Activated naive CD4-positive, alpha-beta T cell treated with Interleukin-2 at 50 U/mL for 16 hours (primary cell): ENCODE measurements around the gene RARA.

Experiments
- DNase-seq: peaks from one replicate; pipeline ENCODE4 v3.0.0-alpha.2; 2020

Gene RARA

DNA sequence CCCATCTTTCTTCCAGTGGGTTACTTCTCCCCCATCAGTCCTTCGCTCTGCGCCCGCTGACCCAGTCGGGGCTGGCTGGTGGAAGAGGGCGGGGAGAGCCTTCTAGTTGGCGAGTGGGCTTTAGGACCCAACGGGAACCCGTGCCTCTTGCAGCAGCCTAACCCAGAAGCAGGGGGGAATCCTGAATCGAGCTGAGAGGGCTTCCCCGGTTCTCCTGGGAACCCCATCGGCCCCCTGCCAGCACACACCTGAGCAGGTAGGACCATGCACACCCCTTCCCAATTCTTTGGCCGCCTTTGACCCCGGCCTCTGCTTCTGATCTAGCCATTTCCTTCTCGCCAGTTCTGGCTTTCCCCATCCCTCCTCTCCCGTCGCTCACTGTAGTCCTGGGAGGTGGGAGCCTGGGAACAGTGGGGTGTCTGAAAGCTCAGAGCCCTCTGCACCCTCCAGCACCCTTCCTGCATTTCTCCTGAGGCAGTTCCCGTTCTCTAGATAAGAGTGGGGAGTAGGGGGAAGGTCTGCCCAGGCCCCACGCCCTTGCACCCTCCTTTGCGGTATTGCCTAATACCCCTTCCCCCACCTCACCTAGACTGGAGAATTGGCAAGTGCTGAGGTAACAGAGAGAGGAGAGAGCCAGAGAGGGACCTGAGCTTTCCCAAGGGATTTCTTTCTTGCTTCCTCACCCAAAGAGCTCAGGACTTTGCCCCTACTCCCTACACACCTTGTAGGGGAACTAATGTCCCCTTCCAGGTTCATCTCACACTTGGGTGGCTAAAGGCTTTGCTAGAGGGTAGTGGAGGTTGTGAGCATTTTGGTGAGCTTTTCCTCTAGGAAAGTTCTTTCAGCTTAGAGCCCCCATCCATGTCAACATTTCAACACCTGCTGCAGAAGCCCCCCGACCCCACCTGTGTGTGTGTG is at the start of gene RARA:
Gene RARA, plus strand, starts transcription at position 150 of the 918 bp plus-strand sequence. CDS start 22,039 bp downstream, outside the sequence.
- no peak for DNase-seq

DNA sequence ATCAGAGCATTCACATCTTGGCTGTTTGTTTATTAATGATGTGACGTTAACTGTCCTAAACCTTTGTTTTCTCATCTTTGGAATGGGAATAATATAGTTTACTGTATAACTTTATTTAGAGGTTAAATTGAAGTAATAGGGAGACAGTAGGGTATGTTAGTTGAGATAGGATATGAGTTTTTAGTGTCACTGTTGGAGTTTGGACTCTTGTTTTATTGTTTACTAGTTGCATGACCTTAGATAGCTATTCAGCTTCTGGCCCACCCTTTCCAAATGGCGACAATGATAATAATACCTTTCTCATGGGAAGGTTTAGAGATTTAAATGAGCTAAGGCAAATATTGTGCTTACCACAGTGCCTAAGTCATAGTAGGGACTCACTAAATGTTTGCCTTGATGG is 49.5 kb upstream of the RARA start:
- DNase-seq: no peak

DNA sequence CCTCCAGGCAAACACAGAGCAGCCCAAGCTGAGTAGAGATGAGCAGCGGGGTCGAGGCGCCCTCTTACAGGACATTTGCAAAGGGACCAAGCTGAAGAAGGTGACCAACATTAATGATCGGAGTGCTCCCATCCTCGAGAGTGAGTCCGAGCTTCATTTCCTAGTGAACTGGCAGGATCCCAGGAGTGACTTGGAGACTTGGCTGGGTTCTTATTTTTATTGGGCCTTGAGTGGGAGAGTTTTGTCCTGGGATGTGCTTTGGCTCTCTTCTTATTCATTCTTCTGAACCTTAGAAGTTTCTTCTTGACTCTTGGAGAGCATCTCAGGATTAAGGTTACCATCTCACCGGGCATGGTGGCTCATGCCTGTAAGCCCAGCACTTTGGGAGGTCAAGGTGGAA is 48.5 kb upstream of the RARA start:
- DNase-seq: no peak

DNA sequence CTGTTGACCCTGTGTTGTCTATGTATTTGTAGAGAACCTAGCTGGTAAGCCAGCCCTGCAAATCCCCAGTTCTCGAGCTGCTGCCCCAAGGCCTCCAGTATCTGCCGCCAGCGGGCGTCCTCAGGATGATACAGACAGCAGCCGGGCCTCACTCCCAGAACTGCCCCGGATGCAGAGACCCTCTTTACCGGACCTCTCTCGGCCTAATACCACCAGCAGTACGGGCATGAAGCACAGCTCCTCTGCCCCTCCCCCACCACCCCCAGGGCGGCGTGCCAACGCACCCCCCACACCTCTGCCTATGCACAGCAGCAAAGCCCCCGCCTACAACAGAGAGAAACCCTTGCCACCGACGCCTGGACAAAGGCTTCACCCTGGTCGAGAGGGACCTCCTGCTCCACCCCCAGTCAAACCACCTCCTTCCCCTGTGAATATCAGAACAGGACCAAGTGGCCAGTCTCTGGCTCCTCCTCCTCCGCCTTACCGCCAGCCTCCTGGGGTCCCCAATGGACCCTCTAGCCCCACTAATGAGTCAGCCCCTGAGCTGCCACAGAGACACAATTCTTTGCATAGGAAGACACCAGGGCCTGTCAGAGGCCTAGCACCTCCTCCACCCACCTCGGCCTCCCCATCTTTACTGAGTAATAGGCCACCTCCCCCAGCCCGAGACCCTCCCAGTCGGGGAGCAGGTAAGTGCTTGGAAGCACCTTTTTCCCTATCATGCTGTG is 44.4 kb upstream of the RARA start:
- no peak for DNase-seq

DNA sequence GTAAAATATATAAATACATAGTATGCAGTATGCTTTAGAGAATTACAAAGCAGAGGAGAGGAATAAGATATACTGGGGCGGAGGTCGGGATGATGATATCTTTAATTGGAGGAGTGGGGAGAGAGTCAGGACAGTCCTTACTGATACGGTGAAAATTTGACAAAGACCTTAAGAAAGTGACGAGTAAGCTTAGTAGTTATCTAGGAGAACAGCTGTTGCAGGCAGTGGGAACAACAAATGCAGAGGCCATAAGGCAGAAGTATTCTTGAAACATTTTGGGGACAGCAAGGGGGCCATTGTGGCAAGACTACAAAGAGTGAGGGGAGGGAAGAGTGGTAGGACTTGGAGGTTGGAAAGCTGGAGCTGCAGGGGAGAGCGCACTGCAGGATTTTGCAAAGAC is 43.6 kb upstream of the RARA start:
- no peak for DNase-seq

DNA sequence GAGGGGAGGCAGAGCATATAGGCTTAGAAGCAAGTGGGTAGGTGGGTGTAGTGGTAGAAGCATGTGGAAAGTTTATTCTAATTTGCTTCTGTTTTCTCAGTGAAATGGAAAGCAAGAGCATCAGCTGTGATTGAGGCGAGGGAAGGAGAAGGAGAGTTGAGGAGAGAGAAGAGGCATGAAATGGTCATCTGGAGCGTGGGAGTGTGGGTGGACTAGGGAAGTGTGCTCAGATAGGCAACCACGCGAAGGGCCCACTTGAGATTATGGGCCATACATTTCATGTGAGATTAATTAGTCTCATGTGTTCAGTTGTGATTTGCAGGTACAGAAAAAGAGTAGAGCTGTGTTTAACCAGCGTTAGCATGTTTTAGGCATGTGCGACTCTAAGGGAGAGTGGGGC is 42.1 kb upstream of the RARA start:
- DNase-seq: no peak

DNA sequence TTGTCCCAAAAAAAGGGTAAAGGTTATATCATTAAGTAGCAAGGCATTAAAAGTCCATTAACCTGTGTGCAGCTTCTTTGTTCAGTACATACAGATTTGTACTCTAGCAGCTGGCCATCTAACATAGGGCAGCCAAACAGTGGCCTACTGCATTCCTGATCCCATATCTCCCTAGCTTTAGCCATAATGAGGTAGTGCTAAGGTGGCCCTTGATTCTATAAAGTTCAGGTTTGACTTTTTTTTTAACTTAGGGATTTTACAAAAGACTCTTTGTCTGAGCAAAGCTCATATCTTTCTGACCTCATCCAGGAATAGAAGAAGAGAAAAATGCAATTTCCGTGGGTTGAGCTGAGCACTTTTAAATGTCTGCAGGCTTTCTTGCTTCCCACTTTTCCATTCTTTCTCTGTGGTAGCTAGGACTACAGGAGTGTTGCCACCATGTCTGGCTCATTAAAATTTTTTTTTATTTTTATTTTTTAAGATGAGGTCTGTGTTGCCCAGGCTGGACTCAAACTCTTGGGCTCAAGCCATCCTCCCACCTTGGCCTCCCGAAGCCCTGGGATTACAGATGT is 40.8 kb upstream of the RARA start:
- no peak for DNase-seq

DNA sequence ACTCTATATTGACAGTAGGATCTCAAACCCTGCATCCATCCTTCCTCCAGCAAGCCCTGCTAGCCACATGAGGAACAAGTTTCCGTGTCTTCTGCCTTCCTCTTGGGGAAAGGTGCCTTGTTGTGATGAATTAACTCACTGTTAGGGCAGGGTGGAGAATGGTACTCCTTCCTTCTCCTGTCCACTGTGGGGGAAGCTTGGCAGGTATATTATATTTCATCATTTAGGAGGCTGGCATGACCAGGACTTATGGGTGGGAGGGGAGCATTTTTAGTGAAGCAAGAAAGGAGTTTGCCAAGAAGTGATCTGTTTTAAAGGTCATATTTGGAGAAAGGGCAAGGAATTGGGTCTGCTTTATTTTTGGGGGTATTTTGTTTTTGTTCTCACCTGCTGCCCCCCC is 30.6 kb upstream of the RARA start:
- no peak for DNase-seq

DNA sequence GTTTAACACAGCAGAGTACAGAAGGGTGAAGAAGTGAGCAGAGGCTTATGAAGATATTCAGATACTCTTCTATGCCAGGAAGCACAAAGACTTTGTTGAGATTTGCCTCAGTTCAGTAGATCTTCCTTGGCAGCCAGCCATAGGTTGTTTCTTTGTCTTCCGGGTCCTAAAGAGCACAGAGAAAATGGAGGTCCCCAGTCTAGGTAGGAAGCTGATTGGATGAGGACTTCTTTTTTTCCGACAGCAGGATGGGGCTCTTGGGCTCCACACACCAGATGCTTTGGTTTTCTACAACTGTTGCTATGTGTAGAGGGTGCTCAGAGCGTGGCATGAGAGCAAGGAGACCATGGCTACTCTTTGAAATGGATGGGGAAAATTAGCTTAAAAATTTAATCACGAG is 29.6 kb upstream of the RARA start:
- no peak for DNase-seq

DNA sequence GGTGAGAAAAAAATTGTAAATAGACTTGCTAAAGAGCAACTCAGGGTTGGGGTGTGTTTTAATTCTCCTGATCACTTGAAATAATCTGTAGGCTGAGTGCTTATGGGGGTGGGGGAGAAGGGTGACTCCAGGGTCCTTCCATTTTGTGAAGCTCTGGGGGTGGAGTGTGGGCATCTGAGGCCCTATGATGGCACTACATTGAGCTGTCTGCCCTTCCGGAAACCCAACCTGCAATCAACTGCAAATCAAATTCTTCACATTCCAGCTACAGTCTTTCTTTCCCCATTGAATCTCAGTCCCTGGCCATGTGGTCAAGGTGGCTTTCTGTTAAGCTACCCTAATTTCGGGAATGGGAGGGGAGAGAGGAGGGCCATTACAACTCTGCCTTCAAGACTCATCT is 27.3 kb upstream of the RARA start:
- no peak for DNase-seq

DNA sequence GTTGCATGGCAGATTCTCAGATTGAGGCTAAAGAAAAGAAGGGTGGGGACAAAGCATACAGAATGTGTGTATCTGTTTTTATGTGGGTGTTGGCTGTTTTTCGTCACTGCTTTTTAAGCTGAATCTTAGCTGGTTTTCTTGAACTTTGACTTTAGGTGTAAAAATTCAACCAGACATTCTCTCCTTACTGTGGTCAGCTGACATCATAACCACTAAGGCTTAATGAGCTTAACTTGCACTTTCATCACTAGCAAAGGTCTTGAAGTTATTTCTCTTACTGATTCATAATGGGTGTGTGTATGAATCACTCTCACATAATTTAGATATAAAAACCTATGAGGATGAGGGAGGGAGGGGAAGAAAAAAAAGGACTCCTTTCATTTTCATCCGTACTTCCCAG is 25.3 kb upstream of the RARA start:
- DNase-seq: no peak

DNA sequence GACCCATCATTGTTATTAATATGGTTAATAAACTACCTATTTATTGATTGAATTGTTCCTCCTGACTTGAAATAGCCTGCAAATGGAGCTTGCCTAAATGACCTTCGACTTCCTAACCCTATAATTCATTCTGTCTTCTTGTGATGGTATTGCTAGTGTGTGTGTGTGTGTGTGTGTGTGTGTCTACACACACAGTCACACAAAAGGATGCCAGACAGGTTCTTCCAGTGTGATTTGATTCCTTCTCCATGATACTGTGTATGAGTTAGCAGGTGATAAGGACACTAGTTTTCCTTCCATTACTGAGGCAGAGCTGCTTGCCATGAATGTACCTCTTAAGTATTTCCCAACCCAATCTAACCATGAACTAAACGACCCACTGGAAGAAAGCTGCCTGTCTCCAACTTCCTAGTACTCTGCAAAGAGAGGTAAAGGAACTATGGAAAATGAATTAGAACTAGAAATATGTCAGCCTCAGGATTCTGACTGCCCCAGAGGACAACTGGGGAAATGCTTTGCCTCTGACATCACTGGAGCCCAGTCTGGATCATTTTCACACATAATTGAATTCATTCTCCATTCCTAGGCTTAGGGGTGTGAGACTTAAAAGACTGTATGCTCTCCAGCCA is 24.8 kb upstream of the RARA start:
- no peak for DNase-seq

DNA sequence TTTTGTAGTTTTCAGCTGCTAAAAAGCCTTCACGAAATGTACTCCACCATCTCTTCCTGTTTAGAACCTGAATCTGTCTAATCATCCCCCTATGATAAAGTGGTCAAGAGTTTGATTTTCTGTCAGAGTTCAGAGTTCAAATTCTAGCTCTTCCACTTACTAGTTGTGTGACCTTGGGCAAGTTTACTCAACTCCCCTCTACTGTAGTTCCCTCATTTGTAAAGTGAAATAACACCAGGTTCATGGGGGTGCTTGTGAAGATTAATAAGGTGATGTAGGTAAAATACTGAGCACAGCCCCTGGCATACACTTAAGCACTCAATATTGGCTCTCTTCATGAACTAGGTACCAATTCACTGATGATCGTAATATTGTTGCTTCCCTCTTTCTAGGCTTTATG is 22.5 kb upstream of the RARA start:
- no peak for DNase-seq

DNA sequence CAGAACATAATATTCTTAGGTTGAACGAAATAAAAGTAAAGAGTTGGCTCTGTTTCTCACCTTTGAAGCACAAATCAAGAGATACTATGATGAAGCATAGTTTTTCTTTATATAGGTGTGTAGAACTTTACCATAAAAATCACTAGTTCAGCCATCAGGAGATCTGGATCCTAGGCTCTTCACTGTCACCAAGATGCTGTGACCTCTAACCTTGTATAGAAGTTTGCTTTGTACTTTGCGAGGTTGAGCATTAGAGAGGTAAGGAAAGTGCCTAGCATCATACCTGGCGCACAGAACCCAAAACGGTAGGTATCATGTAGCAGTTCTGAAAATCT is 21.9 kb upstream of the RARA start:
- no peak for DNase-seq

DNA sequence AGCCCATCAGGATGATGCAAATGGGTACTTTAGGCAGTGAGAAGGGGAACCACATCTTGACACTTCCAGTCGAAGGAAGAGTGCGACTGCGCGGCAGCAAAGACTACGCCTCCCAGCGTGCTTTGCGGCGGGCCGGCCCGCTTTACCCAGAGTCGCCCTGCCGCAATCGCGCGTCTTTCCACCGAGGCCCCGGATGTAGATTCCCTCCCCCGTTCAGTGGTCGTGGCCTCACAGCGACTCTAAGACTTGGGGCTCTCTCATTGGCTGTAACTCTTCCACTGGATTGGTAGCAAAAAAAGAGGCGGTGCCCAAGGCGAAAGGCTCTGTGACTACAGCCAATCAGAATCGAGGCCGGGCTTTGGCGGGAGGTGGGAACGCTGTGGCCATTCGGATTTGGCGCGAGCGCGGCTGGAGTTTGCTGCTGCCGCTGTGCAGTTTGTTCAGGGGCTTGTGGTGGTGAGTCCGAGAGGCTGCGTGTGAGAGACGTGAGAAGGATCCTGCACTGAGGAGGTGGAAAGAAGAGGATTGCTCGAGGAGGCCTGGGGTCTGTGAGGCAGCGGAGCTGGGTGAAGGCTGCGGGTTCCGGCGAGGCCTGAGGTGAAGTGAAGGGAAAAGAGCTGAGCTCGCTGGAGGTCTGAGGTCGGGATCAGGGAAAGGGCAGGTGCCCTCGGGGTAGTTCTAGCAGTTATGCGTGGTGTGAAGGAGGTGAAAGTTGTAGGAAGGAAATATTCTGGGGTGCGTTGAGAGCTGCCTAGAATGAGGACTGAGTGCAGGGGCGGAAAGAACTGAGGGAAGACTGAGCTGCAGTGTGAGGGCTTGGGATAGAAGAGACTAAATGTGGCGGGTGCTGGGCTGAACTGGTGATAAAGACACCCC is 21.2 kb upstream of the RARA start, which contains the start of gene CDC6:
Gene CDC6, plus strand, starts transcription at position 386 of the 876 bp plus-strand sequence. CDS start 1,542 bp downstream, outside the sequence.
- DNase-seq: peak; percentile 99

DNA sequence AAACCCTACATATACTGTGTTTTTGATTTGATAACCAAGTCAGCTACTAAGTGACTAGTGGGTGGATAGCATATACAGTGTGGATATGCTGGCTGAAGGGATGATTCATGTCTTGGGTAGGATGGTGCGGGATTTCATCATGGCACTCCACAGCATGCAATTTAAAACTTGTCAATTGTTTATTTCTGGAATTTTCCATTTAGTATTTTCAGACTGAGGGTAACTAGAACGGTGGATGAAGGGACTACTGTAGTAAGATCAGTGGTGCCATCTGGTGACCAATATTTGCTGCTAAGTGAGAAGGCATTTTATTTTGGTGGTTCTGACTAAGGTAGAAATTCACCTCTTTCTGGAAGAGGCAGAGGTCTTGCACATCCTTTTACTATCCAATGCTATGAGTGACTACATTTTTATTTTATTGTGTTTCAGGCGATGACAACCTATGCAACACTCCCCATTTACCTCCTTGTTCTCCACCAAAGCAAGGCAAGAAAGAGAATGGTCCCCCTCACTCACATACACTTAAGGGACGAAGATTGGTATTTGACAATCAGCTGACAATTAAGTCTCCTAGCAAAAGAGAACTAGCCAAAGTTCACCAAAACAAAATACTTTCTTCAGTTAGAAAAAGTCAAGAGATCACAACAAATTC is 18.2 kb upstream of the RARA start:
- DNase-seq: peak; percentile 32

DNA sequence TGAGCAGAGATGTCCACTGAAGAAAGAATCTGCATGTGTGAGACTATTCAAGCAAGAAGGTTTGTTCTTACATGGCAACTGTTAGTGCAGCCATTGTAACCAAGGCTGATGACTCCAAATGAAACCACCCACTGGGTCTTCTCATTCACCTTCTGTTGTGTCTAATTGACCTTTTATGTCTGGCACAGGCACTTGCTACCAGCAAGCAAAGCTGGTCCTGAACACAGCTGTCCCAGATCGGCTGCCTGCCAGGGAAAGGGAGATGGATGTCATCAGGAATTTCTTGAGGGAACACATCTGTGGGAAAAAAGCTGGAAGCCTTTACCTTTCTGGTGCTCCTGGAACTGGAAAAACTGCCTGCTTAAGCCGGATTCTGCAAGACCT is 17.7 kb upstream of the RARA start:
- DNase-seq: no peak

DNA sequence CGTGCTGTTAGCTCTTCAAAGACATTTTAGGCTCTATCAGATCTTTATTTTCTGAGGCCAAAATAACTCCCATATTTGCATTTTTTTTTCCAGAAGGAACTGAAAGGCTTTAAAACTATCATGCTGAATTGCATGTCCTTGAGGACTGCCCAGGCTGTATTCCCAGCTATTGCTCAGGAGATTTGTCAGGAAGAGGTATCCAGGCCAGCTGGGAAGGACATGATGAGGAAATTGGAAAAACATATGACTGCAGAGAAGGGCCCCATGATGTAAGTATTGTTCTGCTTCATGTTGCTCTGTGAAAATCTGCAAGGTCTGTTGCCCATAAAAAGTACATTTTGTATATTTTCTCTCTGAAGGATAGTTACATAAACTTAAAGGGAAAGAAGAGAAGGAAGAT is 15.6 kb upstream of the RARA start:
- DNase-seq: no peak

DNA sequence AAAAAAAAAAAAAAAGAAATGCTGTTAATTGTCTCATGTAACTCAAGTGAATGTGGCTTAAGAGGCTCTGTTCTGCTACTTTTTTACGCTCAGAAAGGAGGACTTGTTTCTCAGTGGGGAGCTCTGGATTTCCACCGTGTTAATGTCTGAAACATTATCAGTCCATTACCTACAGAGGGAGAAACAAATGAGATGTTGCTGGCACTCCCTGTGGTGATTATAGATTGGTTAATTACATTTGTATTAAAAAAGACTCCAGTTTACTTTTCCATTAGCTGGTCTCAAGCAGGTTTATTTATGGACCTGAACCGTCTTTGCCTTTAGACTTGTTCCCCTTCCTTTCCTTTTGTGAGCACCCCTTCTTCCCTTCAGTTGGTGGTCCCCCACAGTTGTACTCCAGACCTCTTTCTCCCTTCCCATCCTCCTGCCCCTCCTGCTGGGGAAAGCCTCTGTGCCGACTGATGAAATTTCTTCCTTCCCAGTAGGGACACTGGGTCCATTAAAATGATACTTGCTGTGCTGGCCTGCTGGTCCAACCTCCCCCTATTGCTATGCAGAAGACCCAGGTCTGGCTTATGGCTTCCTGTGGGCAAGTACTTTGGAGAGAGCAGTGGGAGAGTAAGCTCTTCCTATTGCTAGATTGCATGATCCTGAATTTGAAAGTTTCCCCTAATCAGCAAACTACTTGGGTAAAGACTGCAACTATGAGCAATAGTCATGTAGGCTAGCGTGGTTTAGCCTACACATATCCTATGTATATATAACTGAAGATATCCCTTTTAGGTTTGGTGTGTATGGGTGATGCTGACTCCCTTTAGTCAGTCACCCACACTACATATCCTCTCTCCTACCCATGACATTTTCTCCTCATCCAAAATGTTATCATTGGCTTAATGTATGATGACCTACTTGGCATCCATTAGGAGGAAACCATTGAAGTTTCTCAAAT is 13.2 kb upstream of the RARA start:
- no peak for DNase-seq

DNA sequence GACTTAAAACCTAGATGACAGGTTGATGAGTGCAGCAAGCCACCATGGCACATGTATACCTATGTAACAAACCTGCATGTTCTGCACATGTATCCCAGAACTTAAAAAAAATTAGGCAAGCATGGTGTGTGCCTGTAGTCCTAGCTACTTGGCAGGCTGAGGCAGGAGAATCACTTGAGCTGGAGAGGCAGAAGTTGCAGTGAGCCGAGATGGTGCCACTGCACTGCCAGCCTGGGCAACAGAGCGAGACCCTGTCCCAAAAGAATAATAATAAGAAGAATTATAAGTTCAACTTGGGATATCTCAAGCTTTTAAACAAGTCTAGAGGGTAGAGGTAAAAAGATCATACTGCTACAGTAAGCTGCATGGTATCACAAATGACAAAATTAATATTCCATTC is 11.5 kb upstream of the RARA start:
- no peak for DNase-seq

DNA sequence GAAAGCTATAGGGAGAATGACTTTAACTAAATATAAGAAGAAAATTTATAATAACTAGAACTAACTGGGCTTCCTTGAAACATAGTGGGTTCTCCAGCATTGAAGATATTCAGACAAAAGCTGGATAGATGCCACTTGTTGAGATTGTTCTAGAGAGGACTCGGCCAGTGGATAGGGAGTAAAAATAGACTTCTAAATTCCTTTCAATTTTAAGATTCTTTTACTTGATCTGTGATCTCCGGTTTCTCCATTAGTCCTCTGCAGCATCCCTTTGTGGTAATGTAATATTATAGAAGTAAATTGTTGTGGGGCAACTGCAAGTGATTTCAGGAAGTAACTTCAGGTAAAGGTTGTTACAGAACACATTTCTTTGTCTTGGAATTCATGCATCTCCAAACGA is 10.3 kb upstream of the RARA start:
- DNase-seq: no peak
